ENCODE results near the gene AR. TPM values are rescaled to one million over a fixed set of nuclear protein-coding genes. Genes with fewer than 3 reads are reported as not detected.

Gene AR
- total RNA-seq, 2 donors from 2014 or later, result 1.5 to 2.2 TPM

DNA sequence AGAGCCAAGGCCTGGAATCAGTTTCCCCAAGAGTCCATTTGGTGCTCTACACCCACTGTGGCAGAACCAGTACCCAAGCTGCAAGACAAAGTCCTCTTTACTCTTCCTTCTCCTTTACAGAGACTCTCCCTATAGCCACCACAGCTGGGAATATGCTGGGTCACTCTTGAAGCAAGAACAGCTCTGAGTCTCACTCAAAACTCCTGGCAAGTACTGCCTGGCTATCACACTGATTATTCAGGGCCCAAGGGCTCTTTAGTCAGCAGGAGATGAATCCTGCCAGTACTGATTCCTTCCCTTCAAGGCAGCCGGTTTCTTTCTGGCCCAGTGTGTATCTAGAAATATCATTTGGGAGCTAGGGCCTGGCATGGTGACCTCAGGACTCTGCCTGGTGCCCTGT, 130.9 kb downstream of the AR start:
- Histone ChIP-seq H3K36me3 (ENCODE audit: control insufficient read depth, insufficient read depth, low read length) (no peaks in the 10 kb centered on the region), H3K9me3 (ENCODE audit: control insufficient read depth, low read length) (no peaks in the 10 kb centered on the region), H3K4me1 (ENCODE audit: control insufficient read depth, insufficient read depth, low read length) (no peaks in the 10 kb centered on the region), H3K27ac (ENCODE audit: low read depth, low read length) (no peak overlapping the region), H3K4me3 (ENCODE audit: low read length) (no peak overlapping the region), H3K27me3 (ENCODE audit: control insufficient read depth, insufficient read depth, low read length, poor library complexity, severe bottlenecking) (no peaks in the 10 kb centered on the region), H3K9ac (ENCODE audit: extremely low read depth, low read length, poor library complexity, severe bottlenecking) (no peak overlapping the region)
- 100% methylated on average over 1 of the region's 1 CpG; no CpG with 5 or more reads in 1 of the 2 experiments for WGBS, 2 experiments (ENCODE audit: insufficient coverage in 1 of 2, insufficient read length in 1 of 2)
- H3K27me3 Mint-ChIP-seq (ENCODE audit: insufficient read depth), result no peaks in the 10 kb centered on the region
- TF ChIP-seq, protein P1, sequence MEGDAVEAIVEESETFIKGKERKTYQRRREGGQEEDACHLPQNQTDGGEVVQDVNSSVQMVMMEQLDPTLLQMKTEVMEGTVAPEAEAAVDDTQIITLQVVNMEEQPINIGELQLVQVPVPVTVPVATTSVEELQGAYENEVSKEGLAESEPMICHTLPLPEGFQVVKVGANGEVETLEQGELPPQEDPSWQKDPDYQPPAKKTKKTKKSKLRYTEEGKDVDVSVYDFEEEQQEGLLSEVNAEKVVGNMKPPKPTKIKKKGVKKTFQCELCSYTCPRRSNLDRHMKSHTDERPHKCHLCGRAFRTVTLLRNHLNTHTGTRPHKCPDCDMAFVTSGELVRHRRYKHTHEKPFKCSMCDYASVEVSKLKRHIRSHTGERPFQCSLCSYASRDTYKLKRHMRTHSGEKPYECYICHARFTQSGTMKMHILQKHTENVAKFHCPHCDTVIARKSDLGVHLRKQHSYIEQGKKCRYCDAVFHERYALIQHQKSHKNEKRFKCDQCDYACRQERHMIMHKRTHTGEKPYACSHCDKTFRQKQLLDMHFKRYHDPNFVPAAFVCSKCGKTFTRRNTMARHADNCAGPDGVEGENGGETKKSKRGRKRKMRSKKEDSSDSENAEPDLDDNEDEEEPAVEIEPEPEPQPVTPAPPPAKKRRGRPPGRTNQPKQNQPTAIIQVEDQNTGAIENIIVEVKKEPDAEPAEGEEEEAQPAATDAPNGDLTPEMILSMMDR (conservative IDR thresholded peaks at IDR 0.05), result no peak
- no peak overlapping the region for H3K4me3 Mint-ChIP-seq
- no peak for DNase-seq
- no peak overlapping the region for H3K27ac Mint-ChIP-seq
- H3K4me1 Mint-ChIP-seq, result no peaks in the 10 kb centered on the region
- H3K9me3 Mint-ChIP-seq, result peaks cover 48% of the 10 kb centered on the region
- H3K36me3 Mint-ChIP-seq (ENCODE audit: low read depth), result no peaks in the 10 kb centered on the region

- Histone ChIP-seq H3K9ac (ENCODE audit: extremely low read depth, low read length, poor library complexity, severe bottlenecking) (no peak overlapping the region), H3K9me3 (ENCODE audit: control insufficient read depth, low read length) (no peaks in the 10 kb centered on the region), H3K4me1 (ENCODE audit: control insufficient read depth, insufficient read depth, low read length) (no peaks in the 10 kb centered on the region), H3K4me3 (ENCODE audit: low read length) (no peak overlapping the region), H3K27ac (ENCODE audit: low read depth, low read length) (no peak overlapping the region), H3K36me3 (ENCODE audit: control insufficient read depth, insufficient read depth, low read length) (no peaks in the 10 kb centered on the region), H3K27me3 (ENCODE audit: control insufficient read depth, insufficient read depth, low read length, poor library complexity, severe bottlenecking) (no peaks in the 10 kb centered on the region)
- H3K27me3 Mint-ChIP-seq (ENCODE audit: insufficient read depth), result no peaks in the 10 kb centered on the region
- no peaks in the 10 kb centered on the region for H3K4me1 Mint-ChIP-seq
- TF ChIP-seq, protein P1 (conservative IDR thresholded peaks at IDR 0.05), result no peak
- H3K9me3 Mint-ChIP-seq, result peaks cover 49% of the 10 kb centered on the region
- no peak overlapping the region for H3K27ac Mint-ChIP-seq
- no peak overlapping the region for H3K4me3 Mint-ChIP-seq
- WGBS, 2 experiments (ENCODE audit: insufficient coverage in 1 of 2, insufficient read length in 1 of 2), result 89 to 100% methylated on average over 2 to 4 of the region's 4 CpGs
- no peak for DNase-seq
- H3K36me3 Mint-ChIP-seq (ENCODE audit: low read depth), result no peaks in the 10 kb centered on the region
These were observed 140.3 kb downstream of the AR start for GRCh38 chrX:67684136-67684535.

DNA sequence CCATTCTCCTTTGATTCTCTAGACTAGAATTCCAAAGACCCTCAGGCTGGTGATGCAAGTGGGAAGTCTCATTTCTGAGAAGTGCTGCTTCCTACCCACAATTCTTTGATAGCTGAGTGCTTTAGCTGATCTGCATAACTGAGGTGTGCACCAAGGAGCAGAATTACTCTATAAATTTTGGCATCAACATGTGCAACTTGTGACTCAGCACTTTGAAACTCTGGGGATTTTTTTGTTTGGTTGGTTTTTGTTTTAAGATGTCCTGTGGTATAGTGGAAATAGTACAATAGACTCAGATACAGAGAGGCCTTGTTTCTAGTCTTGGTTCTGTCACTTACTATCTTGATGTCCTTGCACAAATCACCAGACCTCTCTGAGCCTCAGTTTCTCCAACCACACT, 148.4 kb downstream of the AR start:
- peaks cover 39% of the 10 kb centered on the region for H3K9me3 Mint-ChIP-seq
- H3K9ac ChIP-seq (ENCODE audit: extremely low read depth, low read length, poor library complexity, severe bottlenecking), result no peak overlapping the region
- H3K4me3 ChIP-seq (ENCODE audit: low read length), result no peak overlapping the region
- H3K4me1 Mint-ChIP-seq, result peaks cover 2% of the 10 kb centered on the region
- H3K27ac Mint-ChIP-seq, result no peak overlapping the region
- TF ChIP-seq, protein P1 (conservative IDR thresholded peaks at IDR 0.05), result no peak
- no peak overlapping the region for H3K4me3 Mint-ChIP-seq
- no peaks in the 10 kb centered on the region for H3K36me3 ChIP-seq (ENCODE audit: control insufficient read depth, insufficient read depth, low read length)
- H3K9me3 ChIP-seq (ENCODE audit: control insufficient read depth, low read length), result no peaks in the 10 kb centered on the region
- no peak overlapping the region for H3K27ac ChIP-seq (ENCODE audit: low read depth, low read length)
- no peaks in the 10 kb centered on the region for H3K4me1 ChIP-seq (ENCODE audit: control insufficient read depth, insufficient read depth, low read length)
- DNase-seq, result no peak
- no peaks in the 10 kb centered on the region for H3K27me3 Mint-ChIP-seq (ENCODE audit: insufficient read depth)
- H3K36me3 Mint-ChIP-seq (ENCODE audit: low read depth), result no peaks in the 10 kb centered on the region
- H3K27me3 ChIP-seq (ENCODE audit: control insufficient read depth, insufficient read depth, low read length, poor library complexity, severe bottlenecking), result no peaks in the 10 kb centered on the region
